H1 (cell line): Measurements from ENCODE around the gene GIMAP2. TPM values are rescaled to one million over a fixed set of nuclear protein-coding genes. Genes with fewer than 3 reads are reported as not detected.

Source experiments
- CBX5 ChIP-seq: fragments of 300-800, 300-1000 bp; sonication (generic); IDR thresholded peaks from 2 replicates; pipeline ENCODE4 v1.7.1; 2016; ENCODE audit warnings: antibody characterized with exemption, low read length, low read depth
- polyA plus RNA-seq, 7 experiments: library from polyadenylated mRNA; depleted of rRNA in 3 of 7; stranded (reverse) in 5 of 7; unstranded in 2 of 7; fragments of >200 nt in 5 of 7; fragments of 200-250 nt in 2 of 7; gene quantifications; 1 replicate in 5 of 7; 2 replicates in 1 of 7; 4 replicates in 1 of 7; pipeline versions ENCODE4 v1.2.1 to v1.2.3, GENCODE V29; 2011 to 2013; ENCODE audit warnings: missing spikeins in 2 of 7, mixed read lengths in 2 of 7
- total RNA-seq: library from RNA; stranded (reverse); fragmentation: NEBNext Ultra II Directional; extraction: Animal tissue kit (Norgen Biotek cat#: 25700); gene quantifications from 2 replicates; pipeline ENCODE4 v1.2.1, GENCODE V29; 2021

The GIMAP2 gene
- total and polyA plus RNA-seq, 2 of the 8 experiments (the other 6 are each of a cell fraction or from before 2014, with no cell fraction given) = not detected

DNA sequence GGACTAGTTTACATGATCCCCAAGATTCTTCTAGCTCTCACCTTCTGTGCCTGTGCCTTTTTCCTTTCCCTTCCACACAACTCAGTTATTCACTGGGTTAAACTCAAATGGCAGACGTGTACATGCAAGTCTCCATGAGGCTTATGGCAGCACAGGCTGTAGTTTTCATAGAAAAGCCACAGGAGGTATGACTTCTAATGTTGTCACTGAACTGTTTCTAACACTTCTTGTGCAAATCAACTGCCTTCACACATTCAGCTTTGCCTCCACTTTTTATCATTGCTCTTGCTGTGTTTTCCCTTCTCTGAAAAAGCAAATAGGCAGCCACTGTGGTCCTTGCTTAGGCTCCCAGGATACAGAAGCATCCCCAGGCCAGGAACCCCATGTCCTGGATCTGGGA, 46.4 kb downstream of the GIMAP2 start (continued):
- TF ChIP-seq CBX5 = no peak
